Right cardiac atrium (tissue), 5 donors: ENCODE results near the gene NAT9. TPM values are rescaled to one million over a fixed set of nuclear protein-coding genes. Genes with fewer than 3 reads are reported as not detected.

Experiments used
- ATAC-seq, 2 donors: fragments of 200-7000 bp; cut with Tn5 transposase; one replicate each; pipeline versions ENCODE4 v1.8.0 to v1.9.1; 2020; ENCODE audit warnings: moderate library complexity in 2 of 2, mild to moderate bottlenecking in 1 of 2
- DNase-seq, 3 donors: peaks; one replicate each; pipeline ENCODE4 v3.0.0-alpha.2; 2020
- H3K27ac ChIP-seq: one replicate; pipeline ENCODE4 v1.5.1; 2013; ENCODE audit warnings: mild to moderate bottlenecking, low read length, control low read depth, moderate library complexity
- H3K27me3 ChIP-seq: one replicate; pipeline ENCODE4 v1.6.1; 2013; ENCODE audit not compliant: control insufficient read depth, insufficient read depth
- H3K4me1 ChIP-seq: one replicate; pipeline ENCODE4 v1.6.1; 2013; ENCODE audit warnings: low read length; ENCODE audit not compliant: control insufficient read depth, insufficient read depth
- H3K4me3 ChIP-seq: one replicate; pipeline ENCODE4 v1.5.1; 2013; ENCODE audit warnings: low read length, control low read depth
- H3K9me3 ChIP-seq: one replicate; pipeline ENCODE4 v1.6.1; 2013; ENCODE audit warnings: low read length; ENCODE audit not compliant: control insufficient read depth
- WGBS: extraction: QIAGEN DNeasy Blood & Tissue Kit; methylation state at CpG from one replicate; pipeline ENCODE4 v1.1.7; 2013; 5-methylcytosine and 5-hydroxymethylcytosine counted together
- intact Hi-C, 4 donors: fragments of 100-400 bp; cut with DNase I; formaldehyde crosslinking; loops; one replicate each; pipeline versions ENCODE4 v1.11.0 to v1.14.0; 2022 to 2023
- polyA plus RNA-seq: library from polyadenylated mRNA; stranded (reverse); fragments of 200-250 nt; gene quantifications from one replicate; pipeline ENCODE4 v1.2.3, GENCODE V29; 2013
- total RNA-seq, 4 donors: library from RNA; stranded (reverse); fragmentation: NEBNext Ultra II Directional; extraction: Animal tissue kit (Norgen Biotek cat#: 25700); gene quantifications; one replicate each; pipeline ENCODE4 v1.2.1, GENCODE V29; 2021
- donor health status: healthy with polysubstance abuse.
- donor health status: DM: no; HTN: yes; CAD: no.
- donor health status: DM: no; HTN: no; CAD: no.
- donor health status: DM: no; HTN: yes; CAD: no; lungs with severe emphysema.
- donor health status: DM: yes; HTN: yes; CAD: no.

The NAT9 gene
- total and polyA plus RNA-seq, 5 donors: 16.8 to 31.1 (median 24.3) TPM

DNA sequence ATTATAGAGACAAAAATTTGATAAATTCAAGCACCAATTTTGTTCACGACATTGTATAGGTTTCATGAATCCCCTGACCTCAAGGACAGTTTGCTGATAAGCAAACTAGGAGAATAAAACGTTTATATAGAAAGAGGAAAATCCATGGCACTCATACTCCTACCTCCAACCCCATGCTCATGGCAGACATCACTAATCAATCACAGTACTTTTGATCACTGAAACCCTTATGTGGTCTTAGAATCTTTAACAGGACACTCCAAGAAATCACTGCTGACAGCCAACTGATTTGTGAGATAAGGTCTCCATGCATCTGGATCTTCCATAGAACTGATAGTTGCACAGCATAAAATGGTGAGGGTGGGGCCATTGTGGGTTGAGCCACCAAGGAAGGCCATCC lies 32.4 kb downstream of the NAT9 start:
- Histone ChIP-seq H3K27me3 (no peaks in the 10 kb centered on the region), H3K9me3 (no peaks in the 10 kb centered on the region), H3K4me1 (no peaks in the 10 kb centered on the region), H3K27ac (no peak overlapping the region), H3K4me3 (no peak overlapping the region)
- intact Hi-C loops: loop anchor here in 2 of 4 donors (2.0 to 5.0 kb wide), 3 partner anchors 27 to 119 kb away; no protein-coding TSS in a partner anchor
- WGBS: 60% methylated on average over 2 of the region's 2 CpGs
- DNase-seq (no peak), ATAC-seq (no peak)

DNA sequence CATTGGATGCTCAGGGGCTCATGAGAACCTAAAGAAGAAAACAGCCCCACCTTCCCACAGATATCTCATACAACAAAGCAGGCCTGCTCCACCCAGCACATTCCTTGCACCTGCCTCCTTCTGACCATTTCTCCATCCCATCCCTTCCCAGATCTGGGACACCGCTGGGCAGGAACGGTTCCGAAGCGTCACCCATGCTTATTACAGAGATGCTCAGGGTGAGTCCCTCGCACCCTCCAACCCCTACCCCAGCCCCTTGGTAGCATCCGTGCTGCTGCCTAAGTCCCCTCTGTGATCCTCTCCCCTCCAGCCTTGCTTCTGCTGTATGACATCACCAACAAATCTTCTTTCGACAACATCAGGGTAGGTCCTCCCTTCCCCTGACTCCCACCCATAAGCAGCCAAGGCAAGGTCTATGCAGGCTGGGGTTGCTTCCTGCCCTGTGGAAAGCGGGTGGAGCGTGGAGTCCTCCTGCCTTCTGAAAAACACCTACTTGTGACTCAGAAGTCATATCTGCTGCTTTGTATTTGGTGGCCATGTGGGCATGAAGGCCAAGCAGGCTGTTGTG lies 33.1 kb downstream of the NAT9 start:
- no peak overlapping the region for H3K4me3 ChIP-seq
- intact Hi-C loops: loop anchor here in 1 of 4 donors (5.0 kb wide), 1 partner anchor 39 kb away; no protein-coding TSS in a partner anchor
- ATAC-seq (no peak), DNase-seq (no peak)
- no peaks in the 10 kb centered on the region for H3K4me1 ChIP-seq
- no peaks in the 10 kb centered on the region for H3K9me3 ChIP-seq
- no peak overlapping the region for H3K27ac ChIP-seq
- WGBS: 86% methylated on average over 9 of the region's 9 CpGs
- H3K27me3 ChIP-seq: no peaks in the 10 kb centered on the region

DNA sequence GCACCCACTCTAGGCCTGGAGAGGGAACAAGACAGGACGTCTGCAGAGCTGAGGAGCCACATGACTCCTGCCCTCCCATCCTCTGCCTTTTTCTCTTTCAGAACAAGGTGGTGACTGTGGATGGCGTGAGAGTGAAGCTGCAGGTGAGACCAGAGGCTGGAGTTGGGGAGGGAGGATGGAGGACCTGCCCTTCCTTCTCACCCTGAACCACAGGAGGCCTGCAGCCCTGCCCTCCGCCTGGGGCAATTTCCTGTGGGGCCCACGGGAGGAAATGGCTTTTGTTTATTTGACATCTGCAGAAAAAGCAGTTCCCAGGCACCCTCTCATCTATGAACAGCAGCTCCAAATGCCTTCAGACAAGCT lies 34.0 kb downstream of the NAT9 start:
- intact Hi-C loops: loop anchor here in 1 of 4 donors (5.0 kb wide), 1 partner anchor 40 kb away; no protein-coding TSS in a partner anchor
- no peaks in the 10 kb centered on the region for H3K9me3 ChIP-seq
- H3K27me3 ChIP-seq: no peaks in the 10 kb centered on the region
- peak in 1 of 3 donors; percentile 64 for DNase-seq
- H3K27ac ChIP-seq: no peak overlapping the region
- WGBS: 37% methylated on average over 4 of the region's 4 CpGs
- ATAC-seq: no peak
- no peak overlapping the region for H3K4me3 ChIP-seq
- no peaks in the 10 kb centered on the region for H3K4me1 ChIP-seq

DNA sequence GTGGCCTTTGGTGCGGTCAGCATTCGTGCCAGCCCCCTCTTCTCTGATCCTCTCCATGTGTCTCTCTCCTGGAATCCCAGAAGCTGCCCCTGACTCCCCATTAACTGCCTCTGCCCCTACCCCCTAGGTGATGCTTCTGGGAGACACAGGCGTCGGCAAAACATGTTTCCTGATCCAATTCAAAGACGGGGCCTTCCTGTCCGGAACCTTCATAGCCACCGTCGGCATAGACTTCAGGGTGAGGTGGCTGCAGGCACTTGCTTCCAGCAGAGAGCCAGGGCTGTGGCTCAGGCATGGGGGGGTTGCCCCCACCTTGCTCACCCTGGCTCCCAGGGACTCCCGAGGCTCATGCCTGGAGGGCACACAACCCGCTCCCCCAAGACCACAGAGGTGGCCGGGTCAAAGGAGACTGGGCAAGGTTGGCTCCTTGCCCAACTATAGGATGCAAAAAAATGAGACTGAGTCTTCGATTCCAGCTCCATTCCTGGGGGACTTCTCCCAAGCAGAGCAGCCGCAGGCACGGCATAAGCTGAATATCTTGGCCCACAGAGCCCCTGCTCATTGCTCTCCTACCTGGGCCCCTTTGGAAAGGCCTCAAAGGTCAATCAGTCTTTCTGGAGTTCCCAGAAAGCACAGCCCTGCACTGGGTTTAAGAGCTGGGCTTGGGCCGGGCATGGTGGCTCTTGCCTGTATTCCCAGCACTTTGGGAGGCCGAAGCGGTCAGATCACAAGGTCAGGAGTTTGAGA lies 35.3 kb downstream of the NAT9 start:
- H3K27me3 ChIP-seq: no peaks in the 10 kb centered on the region
- ATAC-seq (no peak), DNase-seq (no peak)
- no peaks in the 10 kb centered on the region for H3K9me3 ChIP-seq
- no peak overlapping the region for H3K27ac ChIP-seq
- H3K4me3 ChIP-seq: no peak overlapping the region
- no peaks in the 10 kb centered on the region for H3K4me1 ChIP-seq
- intact Hi-C loops: loop anchor here in 1 of 4 donors (5.0 kb wide), 1 partner anchor 41 kb away; no protein-coding TSS in a partner anchor
- 84% methylated on average over 17 of the region's 17 CpGs for WGBS

DNA sequence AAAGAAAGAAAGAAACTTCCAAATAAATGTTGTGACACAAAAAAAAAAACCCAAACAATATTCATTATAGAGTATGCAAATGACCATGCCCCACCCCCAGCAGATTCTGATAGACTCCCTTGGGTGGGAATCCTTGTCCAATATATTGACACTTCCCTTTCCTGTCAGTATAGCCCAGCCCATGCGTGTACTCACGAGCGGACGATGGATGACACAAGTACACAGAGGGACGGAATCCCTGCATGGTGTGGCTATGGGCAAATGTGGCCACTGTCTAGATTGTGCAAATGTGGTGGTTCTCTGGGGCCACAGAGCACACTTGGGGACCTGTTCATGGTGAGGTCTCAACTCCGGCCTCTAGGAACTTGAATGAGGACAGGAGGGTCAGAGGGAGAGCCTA lies 36.0 kb downstream of the NAT9 start:
- Histone ChIP-seq H3K27me3 (no peaks in the 10 kb centered on the region), H3K9me3 (no peaks in the 10 kb centered on the region), H3K4me1 (no peaks in the 10 kb centered on the region), H3K4me3 (no peak overlapping the region), H3K27ac (no peak overlapping the region)
- intact Hi-C loops: loop anchor here in 1 of 4 donors (5.0 kb wide), 1 partner anchor 42 kb away; no protein-coding TSS in a partner anchor
- peak in 1 of 3 donors; percentile 28 for DNase-seq
- no peak for ATAC-seq
- WGBS: 80% methylated on average over 6 of the region's 6 CpGs

DNA sequence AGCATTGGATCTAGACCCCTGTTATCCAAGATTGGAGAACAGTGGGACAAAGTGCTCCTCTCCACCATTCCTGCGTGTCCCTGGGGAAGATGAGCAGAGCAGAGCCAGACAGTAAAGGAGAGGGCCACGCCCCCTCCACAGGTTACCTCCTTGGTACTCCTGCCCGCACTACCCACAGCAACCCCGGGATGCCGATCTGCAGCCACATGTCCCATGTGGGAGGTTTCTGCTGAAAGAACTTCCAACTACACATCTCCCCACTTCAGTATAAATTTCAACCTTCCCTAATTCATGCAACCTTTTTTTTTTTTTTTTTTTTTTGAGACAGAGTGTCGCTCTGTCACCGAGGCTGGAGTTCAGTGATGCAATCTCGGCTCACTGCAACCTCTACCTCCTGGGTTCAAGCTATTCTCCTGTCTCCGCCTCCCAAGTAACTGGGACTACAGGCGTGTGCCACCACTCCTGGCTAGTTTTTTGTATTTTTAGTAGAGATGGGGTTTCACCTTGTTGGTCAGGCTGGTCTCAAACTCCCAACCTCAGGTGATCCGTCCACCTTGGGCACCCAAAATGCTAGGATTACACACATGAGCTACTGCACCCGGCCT lies 36.8 kb downstream of the NAT9 start:
- H3K27me3 ChIP-seq: no peaks in the 10 kb centered on the region

DNA sequence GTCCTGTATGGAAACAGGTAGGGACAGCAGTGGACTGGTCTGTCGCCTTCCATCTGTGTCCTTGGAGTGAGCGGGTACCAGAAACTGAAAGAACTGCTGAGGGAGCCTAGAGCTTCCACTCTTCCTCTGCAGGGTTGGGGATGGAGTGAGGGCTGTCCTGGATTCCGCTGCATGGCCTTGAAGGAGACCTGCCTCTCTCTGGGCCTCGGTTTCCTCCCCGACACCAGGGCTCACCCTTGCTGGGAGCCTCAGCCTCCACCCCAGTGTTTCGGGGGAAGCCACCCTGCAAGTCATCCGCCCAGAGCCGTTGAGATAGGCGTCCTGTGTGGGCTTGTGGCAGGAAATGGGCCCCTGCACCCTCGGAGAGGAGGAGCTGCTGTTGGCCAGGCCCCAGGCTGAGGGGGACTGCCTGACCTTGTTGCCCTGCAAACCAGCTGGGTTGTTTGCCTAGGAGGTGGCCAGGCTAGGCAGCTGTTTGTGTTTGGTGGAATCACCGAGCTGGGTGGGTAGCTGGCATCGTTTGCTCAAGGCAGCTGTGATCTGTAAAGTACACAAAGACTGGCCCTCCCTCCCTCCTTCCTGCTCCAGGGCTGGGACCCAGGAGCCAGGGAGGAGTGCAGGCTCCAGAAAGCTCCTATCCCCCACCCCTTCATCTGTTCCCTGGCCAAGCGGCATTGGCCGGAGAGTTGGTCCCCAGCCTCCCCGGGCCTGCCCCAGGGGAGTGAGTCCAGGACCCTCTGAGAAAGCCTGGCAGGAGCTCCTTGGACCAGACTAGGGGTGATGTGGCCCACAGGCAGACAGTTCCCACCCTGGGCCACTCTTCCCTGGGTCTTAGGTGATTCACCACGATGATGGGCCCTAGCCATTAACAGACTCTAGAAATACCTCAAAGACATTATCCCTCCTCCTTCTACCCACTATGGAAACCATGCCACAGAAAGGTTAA lies 37.8 kb downstream of the NAT9 start:
- Histone ChIP-seq H3K4me1 (no peaks in the 10 kb centered on the region), H3K27me3 (no peaks in the 10 kb centered on the region), H3K27ac (no peak overlapping the region), H3K9me3 (no peaks in the 10 kb centered on the region), H3K4me3 (peak overlapping the region; percentile 23)
- ATAC-seq (peak; percentile 24 to 36), DNase-seq (peak in 2 of 3 donors; percentile 77 to 81)
- 33% methylated on average over 16 of the region's 16 CpGs for WGBS
- intact Hi-C loops: loop anchor here in 2 of 4 donors (5.0 kb wide), 1 partner anchor 81 kb away; no protein-coding TSS in a partner anchor

More for the DNA sequence above, 36.8 kb downstream of the NAT9 start:
- Histone ChIP-seq H3K9me3 (no peaks in the 10 kb centered on the region), H3K27ac (no peak overlapping the region), H3K4me1 (no peaks in the 10 kb centered on the region), H3K4me3 (no peak overlapping the region)
- ATAC-seq (no peak), DNase-seq (no peak)
- intact Hi-C loops: loop anchor here in 2 of 4 donors (5.0 kb wide), 1 partner anchor 82 kb away; no protein-coding TSS in a partner anchor
- 83% methylated on average over 12 of the region's 12 CpGs for WGBS

DNA sequence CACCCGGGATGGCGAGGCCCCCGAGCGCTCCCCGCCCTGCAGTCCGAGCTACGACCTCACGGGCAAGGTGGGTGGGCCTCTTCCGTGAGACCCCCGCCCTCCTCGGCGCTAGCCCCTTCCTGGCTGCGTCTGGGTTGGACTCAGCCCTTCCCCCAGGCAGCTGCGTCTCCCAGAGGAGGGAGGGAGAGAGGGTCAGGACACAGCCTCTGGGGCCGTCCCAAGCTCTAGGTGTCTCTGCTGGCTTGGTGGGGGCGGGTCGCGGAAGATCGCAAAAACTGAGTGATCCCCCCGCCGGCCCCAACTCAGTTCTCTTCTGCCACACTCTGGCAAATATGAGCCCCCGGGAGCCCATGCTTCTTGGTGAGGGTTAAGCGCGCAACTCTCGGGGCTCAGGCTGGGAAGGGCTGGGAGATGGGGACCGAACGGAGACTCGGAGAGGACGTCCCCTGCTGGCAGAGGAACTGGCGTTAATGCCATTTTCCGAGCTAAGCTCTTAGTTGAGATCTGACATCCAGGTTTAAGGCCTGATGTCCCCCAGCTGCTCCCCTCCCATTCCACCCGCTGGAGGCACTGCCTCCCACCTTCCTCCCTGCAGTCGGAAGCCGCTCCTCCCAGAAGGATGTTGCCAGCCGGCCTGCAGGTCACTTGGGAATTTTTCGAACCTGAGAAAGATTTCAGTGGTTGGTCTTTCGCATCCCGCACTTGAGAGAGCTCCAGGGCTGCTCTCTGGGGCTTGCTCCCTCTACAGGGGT lies 38.7 kb downstream of the NAT9 start:
- ATAC-seq (peak; percentile 8 to 25), DNase-seq (peak in 2 of 3 donors; percentile 71 to 73)
- Histone ChIP-seq H3K4me3 (peak overlapping the region; percentile 23), H3K4me1 (no peaks in the 10 kb centered on the region), H3K9me3 (no peaks in the 10 kb centered on the region), H3K27ac (no peak overlapping the region), H3K27me3 (no peaks in the 10 kb centered on the region)
- intact Hi-C loops: loop anchor here in 2 of 4 donors (5.0 kb wide), 1 partner anchor 80 kb away; no protein-coding TSS in a partner anchor
- 3% methylated on average over 38 of the region's 38 CpGs for WGBS

DNA sequence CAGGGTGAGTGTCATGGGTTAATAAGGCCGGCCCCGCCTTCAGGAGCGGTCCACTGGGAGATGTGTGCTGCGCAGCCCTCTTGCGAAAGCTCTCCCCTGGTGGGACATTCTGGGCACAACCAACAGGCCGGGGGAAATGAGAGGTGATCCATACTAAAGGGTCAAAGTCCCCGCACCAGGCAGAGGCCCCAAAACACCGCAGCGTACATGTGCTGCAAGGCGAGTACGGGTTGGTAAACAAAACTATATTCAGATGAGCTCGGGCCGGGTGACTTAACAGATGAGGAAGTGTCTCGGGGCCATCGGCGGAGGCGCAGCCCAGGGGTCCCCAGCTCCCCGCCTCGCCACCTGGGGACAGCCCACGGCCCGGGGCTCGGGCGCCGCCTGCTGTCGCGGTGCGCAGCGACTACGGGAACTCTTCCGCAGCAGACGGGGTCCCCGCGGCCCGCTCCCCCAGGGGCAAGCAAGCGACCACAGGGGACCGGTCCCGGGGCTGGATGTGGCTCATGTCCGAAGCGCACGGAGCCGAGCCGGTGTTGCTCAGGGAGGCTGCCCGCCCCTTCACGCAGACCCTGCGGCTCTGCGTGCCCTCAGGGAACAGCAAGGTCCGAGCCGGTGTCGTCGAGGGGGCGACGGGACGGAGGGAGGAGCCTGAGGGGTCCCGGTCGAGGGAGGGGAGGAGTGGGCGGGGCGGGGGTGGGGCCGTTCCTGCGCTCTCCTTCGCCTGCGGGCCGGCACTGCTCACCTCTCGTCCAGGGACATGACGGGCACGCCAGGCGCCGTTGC lies 39.4 kb downstream of the NAT9 start, which contains the start of gene RAB37:
TSS of gene RAB37 (plus strand) at position 744 of the 786 bp plus-strand sequence. CDS start at position 761, 17 bp downstream.
- 1% methylated on average over 67 of the region's 67 CpGs for WGBS
- Histone ChIP-seq H3K27ac (no peak within 1 kb of the TSS), H3K4me1 (no peaks in the 10 kb centered on the region), H3K4me3 (peak within 1 kb of the TSS; percentile 23), H3K27me3 (no peaks in the 10 kb centered on the region), H3K9me3 (no peaks in the 10 kb centered on the region)
- intact Hi-C loops: loop anchor here in 2 of 4 donors (5.0 kb wide), 1 partner anchor 79 kb away; no protein-coding TSS in a partner anchor
- ATAC-seq (peak; percentile 54 to 67), DNase-seq (peak; percentile 60 to 86 (median 83))
